HG02981 (cell line): Measurements from ENCODE around the gene KIF3A.

ENCODE experiments used
- ATAC-seq: cut with Tn5 transposase; IDR thresholded peaks from one replicate; pipeline ENCODE4 v1.9.1; 2021; ENCODE audit warnings: mild to moderate bottlenecking, moderate library complexity; ENCODE audit not compliant: unreplicated experiment

The KIF3A gene

DNA sequence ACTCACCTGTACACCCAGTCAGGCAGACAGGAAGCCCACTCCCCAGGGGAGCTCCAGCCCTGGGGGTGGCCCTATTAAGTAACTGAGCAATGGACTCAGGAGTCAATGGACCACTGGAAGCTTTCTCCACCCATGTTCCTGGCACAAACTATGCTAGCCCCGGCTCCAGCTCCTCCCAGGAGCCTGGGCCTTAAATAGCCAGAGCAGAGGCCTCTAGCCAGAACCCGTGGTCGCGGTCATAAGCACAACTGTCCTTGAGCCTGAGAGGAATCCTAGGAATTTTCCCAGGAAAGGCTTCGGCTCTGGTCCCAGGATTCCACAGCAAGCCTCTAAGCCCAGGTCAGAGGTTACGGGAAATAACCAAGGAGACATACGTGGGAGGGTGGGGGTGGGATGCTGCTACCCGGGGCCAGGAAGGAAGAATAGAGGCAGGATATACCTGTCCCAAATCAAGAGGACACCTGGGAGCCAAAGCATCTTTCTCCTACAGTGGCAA lies 34.2 kb upstream of the KIF3A start:
- ATAC-seq: no peak

- ATAC-seq: no peak
Measured at GRCh38 chr5:132770476-132771159, 33.3 kb upstream of the KIF3A start.

- no peak for ATAC-seq
Measured at GRCh38 chr5:132768485-132768868, 31.1 kb upstream of the KIF3A start.

DNA sequence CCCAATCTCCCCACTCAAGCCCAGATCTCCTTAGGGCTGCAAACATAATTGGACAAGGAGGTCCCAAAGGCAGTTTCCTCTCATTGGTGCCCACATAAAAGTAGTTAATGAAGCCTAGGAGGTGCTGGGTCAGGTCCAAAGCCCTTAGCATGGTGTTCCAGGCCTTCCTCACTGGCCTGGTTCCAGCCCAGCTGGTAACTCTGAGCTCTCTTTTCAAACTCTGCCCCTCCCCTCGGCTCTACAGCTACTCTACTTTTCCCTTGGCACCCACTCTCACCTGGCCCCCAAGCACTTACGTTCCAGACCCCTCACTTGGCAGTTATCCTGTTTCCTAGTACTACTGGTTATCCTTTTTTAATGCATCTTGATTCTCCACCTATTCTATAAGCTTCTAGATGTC lies 29.8 kb upstream of the KIF3A start:
- ATAC-seq: no peak

- no peak for ATAC-seq
Measured at GRCh38 chr5:132766806-132767055, 29.4 kb upstream of the KIF3A start.

- ATAC-seq: no peak
Measured at GRCh38 chr5:132766020-132766805, 28.9 kb upstream of the KIF3A start.

DNA sequence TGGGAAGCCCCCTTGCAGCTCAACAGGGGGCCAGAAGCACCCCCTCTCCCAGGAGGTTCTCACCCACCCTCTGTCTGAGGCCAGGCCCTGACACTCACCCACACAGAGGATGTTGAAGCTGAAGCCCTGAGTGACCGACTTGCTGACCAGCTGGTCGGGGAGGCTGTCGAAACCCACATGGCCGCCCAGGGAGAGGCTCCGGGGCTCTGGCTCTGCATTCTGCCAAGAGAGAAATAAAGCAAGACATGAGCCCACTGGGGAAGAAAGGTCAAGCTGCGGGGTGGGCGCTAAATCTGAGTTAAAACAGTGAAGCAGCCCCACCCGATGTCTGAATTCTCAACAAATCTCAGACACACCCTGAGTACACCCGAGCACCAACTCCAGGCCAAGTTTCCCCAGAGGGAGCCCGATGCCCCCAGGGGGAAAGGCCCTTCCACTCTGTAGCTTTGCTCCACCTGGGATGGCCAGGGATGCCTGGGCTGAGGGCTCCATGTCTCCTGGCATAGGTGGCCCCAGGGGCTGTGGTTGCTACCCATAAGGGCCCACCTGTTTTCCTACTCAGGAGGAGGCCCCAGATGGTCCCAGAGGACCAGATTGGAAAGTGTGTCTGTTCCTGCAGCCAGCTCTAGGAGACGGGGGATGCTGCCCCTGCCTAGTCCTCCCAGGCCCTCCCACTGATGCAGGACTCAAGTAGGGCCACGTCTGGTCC lies 28.1 kb upstream of the KIF3A start:
- no peak for ATAC-seq

GRCh38 chr5:132764671-132765238 lies 27.4 kb upstream of the KIF3A start:
- no peak for ATAC-seq

DNA sequence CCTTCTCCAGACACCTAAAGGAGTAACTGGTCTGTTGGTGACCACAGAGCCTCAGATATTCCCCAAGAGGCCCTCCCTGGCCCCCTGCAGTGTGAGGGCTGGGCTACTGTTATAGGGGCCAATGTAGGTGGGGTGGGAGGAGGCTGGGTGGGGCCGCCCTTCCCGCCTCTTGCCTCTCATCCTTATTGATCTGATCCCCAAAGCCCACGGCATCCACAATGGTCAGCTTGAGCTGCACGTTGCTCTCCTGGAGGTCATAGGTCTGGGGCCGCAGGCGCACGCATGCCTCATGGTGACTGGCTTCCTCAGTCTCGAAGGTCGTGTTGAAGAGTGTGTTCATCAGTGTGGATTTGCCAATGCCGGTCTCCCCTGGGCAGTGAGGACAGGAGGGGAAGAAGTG lies 26.7 kb upstream of the KIF3A start:
- ATAC-seq: no peak

DNA sequence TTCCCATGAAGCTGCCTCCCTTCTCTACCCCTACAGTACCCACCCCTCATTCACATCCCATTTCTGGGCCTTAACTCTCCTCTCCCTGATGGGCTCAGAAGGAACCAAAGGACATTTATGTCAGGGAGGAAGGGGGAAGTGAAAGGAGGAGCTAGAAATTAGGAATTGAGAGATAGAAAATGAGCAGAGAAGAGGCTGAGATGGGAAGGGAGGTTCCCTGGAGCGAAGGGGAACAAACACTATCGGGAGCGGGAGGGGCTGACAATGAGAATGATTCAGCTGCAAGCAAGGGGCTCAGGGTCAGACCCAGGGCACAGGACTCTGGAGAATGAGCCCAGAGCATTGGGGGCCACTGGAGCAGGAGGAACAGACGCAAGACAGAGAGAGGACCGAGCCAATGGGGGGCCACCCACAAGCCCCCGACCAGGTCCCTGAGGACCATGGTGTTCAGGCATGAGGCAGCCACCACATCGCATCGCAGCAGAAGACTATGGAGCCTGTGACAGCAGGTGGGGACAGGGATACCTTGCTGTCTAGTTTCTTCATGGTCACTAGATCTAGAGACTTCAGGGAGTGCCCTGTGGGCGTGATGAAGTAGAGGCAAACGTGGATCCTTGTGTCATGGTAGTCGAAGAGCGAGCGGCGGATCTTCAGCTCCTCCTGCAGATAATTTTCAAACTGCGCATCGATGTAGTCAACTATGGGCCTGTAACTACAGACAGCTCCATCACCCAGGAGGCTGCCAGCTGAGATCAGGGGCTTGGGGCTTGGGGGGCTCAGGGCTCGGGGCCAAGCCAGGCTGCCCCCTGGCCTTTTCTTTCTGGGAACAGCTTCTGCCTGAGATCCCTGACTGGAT lies 26.1 kb upstream of the KIF3A start:
- no peak for ATAC-seq

GRCh38 chr5:132762246-132763000 lies 25.1 kb upstream of the KIF3A start:
- no peak for ATAC-seq

DNA sequence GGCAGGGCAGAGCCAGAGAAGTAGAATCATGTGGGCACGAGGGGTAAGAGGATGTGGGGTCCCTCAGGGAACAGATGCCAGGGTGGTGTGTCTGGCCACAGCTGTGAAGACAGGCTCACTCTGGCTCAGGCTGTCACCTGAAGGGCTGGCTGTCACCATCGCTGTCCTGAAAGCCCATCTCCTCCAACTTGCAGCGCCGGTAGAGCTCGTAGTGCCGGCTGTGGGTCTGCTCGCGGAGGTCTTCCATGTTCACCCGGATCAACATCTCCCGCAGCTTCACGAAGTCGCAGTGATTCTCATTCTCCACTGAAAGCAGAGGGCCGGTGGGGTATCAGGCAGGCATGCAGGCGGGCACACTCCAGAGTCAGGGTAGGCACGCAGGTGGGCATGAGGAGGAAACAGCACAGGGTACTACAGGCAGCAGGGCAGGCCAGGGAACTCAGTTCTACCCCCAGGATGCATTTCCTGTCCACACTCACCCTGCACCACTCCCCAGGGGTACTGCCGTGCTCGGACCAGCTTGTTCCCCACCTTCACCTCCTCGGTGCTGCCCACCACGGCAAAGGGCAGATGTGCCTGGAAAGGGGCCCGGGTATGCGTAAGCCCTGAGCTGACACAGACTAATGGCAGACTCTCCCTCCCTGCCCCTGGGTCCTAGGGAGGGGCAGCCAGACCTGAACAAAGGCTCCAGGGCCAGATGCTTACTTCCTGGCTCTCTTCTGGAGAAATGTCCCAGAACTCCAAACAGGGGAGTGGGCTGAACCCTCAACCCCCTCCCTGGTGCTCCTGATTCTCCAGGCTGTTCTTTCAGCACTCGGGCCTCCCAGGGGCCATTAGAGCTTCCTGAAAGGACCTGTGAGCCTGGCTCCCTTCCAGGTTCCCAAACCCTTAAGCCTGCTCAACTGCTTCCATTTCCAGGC lies 24.2 kb upstream of the KIF3A start:
- no peak for ATAC-seq

- no peak for ATAC-seq
Measured at GRCh38 chr5:132760601-132761317, 23.4 kb upstream of the KIF3A start.

DNA sequence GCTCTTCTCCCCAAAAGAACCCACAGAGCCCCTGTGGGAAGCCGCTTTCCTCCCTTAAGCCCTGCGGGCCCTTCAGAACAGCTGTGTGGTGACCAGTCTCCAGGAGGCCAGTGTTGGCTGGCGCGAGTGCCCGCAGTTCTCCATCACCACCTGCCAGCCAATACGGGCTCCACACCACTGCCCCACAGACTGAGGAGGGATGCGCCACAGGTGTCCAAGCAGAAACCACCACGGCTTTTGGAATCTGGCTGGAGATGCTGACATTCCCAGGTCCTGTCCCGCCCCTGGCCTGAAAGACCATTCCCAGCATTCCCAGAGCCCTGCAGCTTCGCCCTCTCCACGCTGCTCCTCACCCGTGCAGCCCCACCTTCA lies 22.7 kb upstream of the KIF3A start:
- no peak for ATAC-seq

DNA sequence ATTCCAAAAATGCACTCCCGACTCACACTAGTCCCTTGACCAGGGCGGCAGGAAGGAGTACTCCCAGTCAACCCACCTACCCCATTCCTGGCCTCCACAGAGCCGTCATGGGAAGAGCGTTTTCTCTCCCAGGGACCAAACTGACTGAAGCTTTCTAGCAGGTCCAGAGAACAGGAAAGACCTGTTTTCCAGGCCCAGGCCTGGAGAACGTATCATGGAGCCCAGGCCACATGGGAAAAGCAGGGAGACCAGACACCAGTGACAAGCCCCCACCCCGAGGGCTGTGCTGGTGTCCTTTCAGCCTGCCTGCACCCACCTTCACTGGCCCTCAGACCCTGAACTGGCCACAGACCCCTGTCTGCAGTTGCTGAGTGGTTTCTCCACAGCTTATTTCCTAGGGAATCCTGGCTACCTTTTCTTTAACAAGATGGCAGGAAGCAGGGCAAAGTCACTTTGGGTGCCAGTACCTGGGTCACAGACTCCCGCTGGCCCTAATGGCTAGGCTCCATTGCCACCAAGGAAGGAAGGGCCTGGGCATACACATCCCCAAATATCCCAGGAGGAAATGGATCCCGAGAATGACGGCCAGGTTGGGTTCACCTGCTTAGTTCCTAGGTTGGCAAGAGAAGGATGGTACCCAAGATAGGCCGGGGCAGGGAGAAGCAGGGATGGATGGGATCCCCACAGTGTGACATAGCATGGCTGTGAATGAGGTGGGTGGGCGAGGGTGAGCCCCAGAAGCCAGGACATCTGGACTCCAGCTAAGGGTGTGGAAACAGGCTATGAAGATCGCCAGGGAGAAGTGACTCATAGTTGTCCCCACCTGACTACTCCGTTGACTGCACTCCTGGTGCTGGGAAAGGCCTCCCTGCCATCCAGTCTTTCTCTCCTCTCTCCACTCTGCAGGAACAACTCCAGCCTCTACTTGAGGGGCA lies 22.0 kb upstream of the KIF3A start:
- no peak for ATAC-seq

DNA sequence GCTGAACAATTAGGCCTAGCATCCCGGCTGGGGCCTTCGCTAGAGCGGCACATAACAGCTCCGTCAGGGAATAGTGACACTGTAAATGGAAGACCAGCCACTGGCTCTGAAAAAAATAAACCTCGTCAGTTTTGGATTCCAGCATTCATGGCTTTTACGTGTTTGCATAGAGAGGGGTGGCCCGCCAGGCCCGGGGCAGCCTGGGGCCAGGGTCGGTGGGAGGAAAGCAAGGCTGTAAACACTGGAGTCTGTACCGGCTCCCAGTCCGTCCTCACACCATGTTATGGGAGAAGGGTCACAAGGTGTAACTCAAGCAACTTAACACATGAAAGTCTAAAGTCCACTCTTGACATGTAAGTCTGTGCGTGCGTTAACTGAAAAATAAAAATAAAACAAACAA lies 21.1 kb upstream of the KIF3A start:
- ATAC-seq: no peak

DNA sequence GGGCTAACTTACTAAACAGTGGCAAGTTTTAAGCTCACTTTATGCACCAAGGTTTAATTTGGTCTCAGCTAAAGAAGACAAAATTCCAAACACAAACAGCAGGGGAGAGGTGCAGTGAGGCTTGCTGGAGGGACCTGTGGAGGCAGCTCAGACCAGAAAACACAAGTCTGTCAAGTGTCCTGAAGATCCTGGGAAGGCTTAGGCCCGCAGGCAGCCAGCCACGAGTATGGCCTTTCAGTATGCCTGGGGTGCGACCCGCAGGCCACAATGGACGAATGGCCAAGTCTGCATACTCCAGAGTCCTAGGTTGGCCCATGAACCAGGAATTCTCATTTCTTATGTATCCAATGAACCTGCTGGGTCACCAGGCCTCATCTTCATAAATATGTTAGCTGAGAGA lies 19.2 kb upstream of the KIF3A start:
- no peak for ATAC-seq
